H1 (cell line): ENCODE measurements around the gene USP20. TPM values are rescaled to one million over a fixed set of nuclear protein-coding genes. Genes with fewer than 3 reads are reported as not detected.

Experiments
- CTCF ChIA-PET: fragments of 300-600 bp; sonication (Branson Sonifier 250); formaldehyde crosslinking; loops from one replicate; lab custom pipeline; 2021; ENCODE audit not compliant: partially characterized antibody; lab: Charles Lee
- POLR2A ChIA-PET: fragments of 300-600 bp; sonication (Branson Sonifier 250); formaldehyde crosslinking; loops from one replicate; lab custom pipeline; 2021; ENCODE audit warnings: inconsistent platforms; ENCODE audit not compliant: partially characterized antibody; lab: Charles Lee
- DNase-seq, 2 experiments: peaks; one replicate each; pipeline versions ENCODE4 v3.0.0 to v3.0.0-alpha.2; 2010 to 2022; ENCODE audit warnings: low spot score in 2 of 2, low read depth in 1 of 2, mixed read lengths in 1 of 2
- FAIRE-seq: peaks from 2 replicates; lab custom pipeline; 2011; peaks lifted over from hg19 to GRCh38; lab: Jason Lieb, UNC
- H2AFZ ChIP-seq: 2 replicates; pipeline ENCODE4 v1.8.1; 2012; ENCODE audit warnings: low read length, inconsistent platforms
- H2AK5ac ChIP-seq: 2 replicates; pipeline ENCODE4 v1.6.1; 2013; ENCODE audit warnings: low read depth, low read length
- H2BK120ac ChIP-seq: replicated peaks from 2 replicates; pipeline ENCODE3; 2013; ENCODE audit warnings: low read depth, low read length, inconsistent platforms
- H2BK12ac ChIP-seq: 2 replicates; pipeline ENCODE4 v1.6.1; 2013; ENCODE audit warnings: low read depth, low read length
- H2BK15ac ChIP-seq: 2 replicates; pipeline ENCODE4 v1.6.1; 2013; ENCODE audit warnings: low read length
- H2BK20ac ChIP-seq: 2 replicates; pipeline ENCODE4 v1.6.1; 2013; ENCODE audit warnings: low read length
- H2BK5ac ChIP-seq: 2 replicates; pipeline ENCODE4 v1.6.1; 2013; ENCODE audit warnings: low read depth, low read length
- H3K14ac ChIP-seq: 2 replicates; pipeline ENCODE4 v1.6.1; 2013; ENCODE audit warnings: inconsistent platforms; ENCODE audit not compliant: insufficient read length
- H3K18ac ChIP-seq: 2 replicates; pipeline ENCODE4 v1.6.1; 2013; ENCODE audit warnings: low read length; ENCODE audit errors: extremely low read depth
- H3K23ac ChIP-seq: 2 replicates; pipeline ENCODE4 v1.6.1; 2013; ENCODE audit warnings: inconsistent platforms; ENCODE audit not compliant: insufficient read length
- H3K23me2 ChIP-seq: 2 replicates; pipeline ENCODE4 v1.6.1; 2013; ENCODE audit warnings: low read depth, low read length
- H3K27ac ChIP-seq: 2 replicates; pipeline ENCODE4 v1.6.1; 2011; ENCODE audit warnings: low read depth, low read length, inconsistent platforms
- H3K27me3 ChIP-seq, 4 experiments: replicated peaks in 1 of 4; 1 replicate in 1 of 4; 2 replicates in 3 of 4; pipeline versions ENCODE4 v1.6.1 to v1.8.1; 2011 to 2013; ENCODE audit warnings: low read length in 3 of 4, mild to moderate bottlenecking in 3 of 4, inconsistent platforms in 2 of 4, mixed read lengths in 2 of 4, moderate library complexity in 1 of 4; ENCODE audit not compliant: control insufficient read depth in 3 of 4, insufficient read depth in 3 of 4; ENCODE audit errors: extremely low read depth in 1 of 4
- H3K36me3 ChIP-seq, 4 experiments: 2 replicates each; pipeline versions ENCODE4 v1.6.1 to v1.8.1; 2011 to 2013; ENCODE audit warnings: mild to moderate bottlenecking in 4 of 4, low read length in 3 of 4, moderate library complexity in 2 of 4, control low read depth in 1 of 4, inconsistent platforms in 1 of 4; ENCODE audit not compliant: insufficient read depth in 4 of 4, control insufficient read depth in 2 of 4
- H3K4ac ChIP-seq: replicated peaks from 2 replicates; pipeline ENCODE3; 2013; ENCODE audit warnings: low read length, low read depth, mixed read lengths, inconsistent platforms; ENCODE audit not compliant: insufficient read length
- H3K4me1 ChIP-seq, 4 experiments: replicated peaks in 1 of 4; 1 replicate in 1 of 4; 2 replicates in 3 of 4; pipeline versions ENCODE4 v1.6.1 to v1.8.1; 2011 to 2013; ENCODE audit warnings: low read length in 3 of 4, inconsistent platforms in 2 of 4, mixed read lengths in 1 of 4; ENCODE audit not compliant: insufficient read depth in 4 of 4, control insufficient read depth in 3 of 4
- H3K4me2 ChIP-seq, 2 experiments: 2 replicates each; pipeline versions ENCODE4 v1.6.1 to v1.8.1; 2011 to 2013; ENCODE audit warnings: low read depth in 2 of 2, low read length in 2 of 2, control low read depth in 1 of 2, inconsistent platforms in 1 of 2, mild to moderate bottlenecking in 1 of 2; ENCODE audit not compliant: insufficient read depth in 1 of 2
- H3K4me3 ChIP-seq, 4 experiments: fragments of 200-600, 300-600 bp in 1 of 4; sonication (generic), shearing (Covaris generic), sonication (Bioruptor Twin) in 1 of 4; 2 replicates each; pipeline versions ENCODE4 v1.5.1 to v1.8.1; 2011 to 2016; ENCODE audit warnings: low read length in 4 of 4, low read depth in 3 of 4, control low read depth in 2 of 4, inconsistent platforms in 2 of 4, mild to moderate bottlenecking in 2 of 4, mixed read lengths in 1 of 4, moderate library complexity in 1 of 4; ENCODE audit not compliant: insufficient read depth in 2 of 4; ENCODE audit errors: extremely low read depth in 1 of 4
- H3K56ac ChIP-seq: replicated peaks from 2 replicates; pipeline ENCODE3; 2013; ENCODE audit warnings: low read depth, mild to moderate bottlenecking, mixed read lengths, low read length, inconsistent platforms; ENCODE audit not compliant: insufficient read length
- H3K79me1 ChIP-seq: 2 replicates; pipeline ENCODE4 v1.6.1; 2013; ENCODE audit warnings: low read depth, low read length, control low read depth
- H3K79me2 ChIP-seq, 2 experiments: 2 replicates each; pipeline versions ENCODE4 v1.6.1 to v1.8.1; 2012 to 2013; ENCODE audit warnings: low read length in 2 of 2, mild to moderate bottlenecking in 2 of 2, inconsistent platforms in 1 of 2; ENCODE audit not compliant: insufficient read depth in 2 of 2, control insufficient read depth in 1 of 2
- H3K9ac ChIP-seq, 4 experiments: replicated peaks in 1 of 4; 1 replicate in 1 of 4; 2 replicates in 3 of 4; pipeline versions ENCODE4 v1.6.1 to v1.8.1; 2011 to 2013; ENCODE audit warnings: low read depth in 3 of 4, low read length in 3 of 4, control low read depth in 2 of 4, mild to moderate bottlenecking in 2 of 4, moderate library complexity in 2 of 4, inconsistent platforms in 1 of 4; ENCODE audit errors: extremely low read depth in 1 of 4
- H3K9me3 ChIP-seq, 2 experiments: 2 replicates each; pipeline versions ENCODE4 v1.6.1 to v1.8.1; 2012 to 2013; ENCODE audit warnings: mild to moderate bottlenecking in 2 of 2, moderate library complexity in 2 of 2, control low read depth in 1 of 2, inconsistent platforms in 1 of 2, low read depth in 1 of 2, low read length in 1 of 2, mixed read lengths in 1 of 2; ENCODE audit not compliant: insufficient read depth in 2 of 2
- H4K20me1 ChIP-seq, 2 experiments: replicated peaks in 1 of 2; 2 replicates each; pipeline versions ENCODE3 to v1.8.1; 2011 to 2013; ENCODE audit warnings: inconsistent platforms in 2 of 2, low read length in 2 of 2, mild to moderate bottlenecking in 1 of 2; ENCODE audit not compliant: insufficient read depth in 2 of 2, control insufficient read depth in 1 of 2
- H4K5ac ChIP-seq: 2 replicates; pipeline ENCODE4 v1.6.1; 2013; ENCODE audit warnings: low read length, low read depth, mixed read lengths, inconsistent platforms; ENCODE audit not compliant: insufficient read length
- H4K8ac ChIP-seq: 2 replicates; pipeline ENCODE4 v1.8.0; 2013; ENCODE audit warnings: mild to moderate bottlenecking, moderate library complexity, low read length, inconsistent platforms; ENCODE audit not compliant: insufficient read depth; ENCODE audit errors: extremely low read depth
- H4K91ac ChIP-seq: replicated peaks from 2 replicates; pipeline ENCODE3; 2013; ENCODE audit warnings: low read length, mixed read lengths, inconsistent platforms; ENCODE audit not compliant: insufficient read length
- BCL11A ChIP-seq, 2 experiments: IDR thresholded peaks; one replicate each; pipeline ENCODE4 v1.6.1; 2011; ENCODE audit warnings: low read depth in 2 of 2, low read length in 2 of 2, mild to moderate bottlenecking in 2 of 2
- CBX5 ChIP-seq: fragments of 300-800, 300-1000 bp; sonication (generic); IDR thresholded peaks from 2 replicates; pipeline ENCODE4 v1.7.1; 2016; ENCODE audit warnings: antibody characterized with exemption, low read length, low read depth
- CEBPB ChIP-seq: IDR thresholded peaks from 2 replicates; pipeline ENCODE4 v1.6.1; 2012; ENCODE audit warnings: low read depth, low read length
- EP300 ChIP-seq, 2 experiments: IDR thresholded peaks; 1 replicate in 1 of 2; 2 replicates in 1 of 2; pipeline ENCODE4 v1.6.1; 2011 to 2012; ENCODE audit warnings: low read depth in 2 of 2, low read length in 2 of 2, mild to moderate bottlenecking in 2 of 2, borderline replicate concordance in 1 of 2, inconsistent platforms in 1 of 2, moderate library complexity in 1 of 2
- HDAC2 ChIP-seq, 2 experiments: fragments of 300-600 bp in 1 of 2; sonication (generic) in 1 of 2; IDR thresholded peaks; 2 replicates each; pipeline ENCODE4 v1.6.1; 2011 to 2012; ENCODE audit warnings: low read depth in 2 of 2, low read length in 2 of 2, mild to moderate bottlenecking in 2 of 2, moderate library complexity in 2 of 2, borderline replicate concordance in 1 of 2, inconsistent platforms in 1 of 2
- KDM1A ChIP-seq: fragments of 200-600, 300-600 bp; sonication (generic); IDR thresholded peaks from 2 replicates; pipeline ENCODE4 v1.7.1; 2016; ENCODE audit warnings: mild to moderate bottlenecking, low read length, borderline replicate concordance
- KDM4A ChIP-seq: IDR thresholded peaks from one replicate; pipeline ENCODE4 v1.7.1; 2012; ENCODE audit warnings: low read depth, mild to moderate bottlenecking, moderate library complexity, low read length, inconsistent platforms; ENCODE audit not compliant: severe bottlenecking
- NRF1 ChIP-seq: IDR thresholded peaks from 2 replicates; pipeline ENCODE4 v1.6.1; 2011; ENCODE audit warnings: mild to moderate bottlenecking, low read depth, low read length, improper control_type of control experiment
- RNF2 ChIP-seq: fragments of 200-900, 300-1000 bp; sonication (generic); IDR thresholded peaks from 2 replicates; pipeline ENCODE4 v1.7.1; 2016; ENCODE audit warnings: borderline replicate concordance, low read depth, mild to moderate bottlenecking, antibody characterized with exemption, low read length; ENCODE audit not compliant: poor library complexity, severe bottlenecking; ENCODE audit errors: missing control alignments
- SIX5 ChIP-seq: IDR thresholded peaks from 2 replicates; pipeline ENCODE4 v1.6.1; 2011; ENCODE audit warnings: mild to moderate bottlenecking, low read depth, low read length
- TEAD4 ChIP-seq: IDR thresholded peaks from 2 replicates; pipeline ENCODE4 v1.6.1; 2012; ENCODE audit warnings: low read depth, low read length, inconsistent platforms, mixed read lengths
- WGBS, 2 experiments: shearing (Covaris generic) in 1 of 2; methylation state at CpG; one replicate each; pipeline versions ENCODE4 v1.1.6 to v1.1.7; 2013 to 2015; ENCODE audit warnings: low lambda C conversion rate in 2 of 2, mixed read lengths in 2 of 2, inconsistent platforms in 1 of 2, low coverage in 1 of 2, missing lambda C conversion rate in 1 of 2; ENCODE audit not compliant: insufficient replicate concordance in 2 of 2, insufficient coverage in 1 of 2, insufficient read length in 1 of 2; ENCODE audit errors: extremely low coverage in 1 of 2, missing lambda C conversion rate in 1 of 2; 5-methylcytosine and 5-hydroxymethylcytosine counted together
- polyA plus RNA-seq, 7 experiments: library from polyadenylated mRNA; depleted of rRNA in 3 of 7; stranded (reverse) in 5 of 7; unstranded in 2 of 7; fragments of >200 nt in 5 of 7; fragments of 200-250 nt in 2 of 7; gene quantifications; 1 replicate in 5 of 7; 2 replicates in 1 of 7; 4 replicates in 1 of 7; pipeline versions ENCODE4 v1.2.1 to v1.2.3, GENCODE V29; 2011 to 2013; ENCODE audit warnings: missing spikeins in 2 of 7, mixed read lengths in 2 of 7
- total RNA-seq: library from RNA; stranded (reverse); fragmentation: NEBNext Ultra II Directional; extraction: Animal tissue kit (Norgen Biotek cat#: 25700); gene quantifications from 2 replicates; pipeline ENCODE4 v1.2.1, GENCODE V29; 2021
- TF ChIP-seq, protein P1 (sequence below): IDR thresholded peaks from 2 replicates; pipeline ENCODE4 v1.6.1; 2011; ENCODE audit warnings: low read depth, mild to moderate bottlenecking, low read length; ENCODE audit not compliant: insufficient read depth

The USP20 gene
- total and polyA plus RNA-seq, 2 of the 8 experiments (the other 6 are each of a cell fraction or from before 2014, with no cell fraction given) = 13.4 to 23.0 TPM

DNA sequence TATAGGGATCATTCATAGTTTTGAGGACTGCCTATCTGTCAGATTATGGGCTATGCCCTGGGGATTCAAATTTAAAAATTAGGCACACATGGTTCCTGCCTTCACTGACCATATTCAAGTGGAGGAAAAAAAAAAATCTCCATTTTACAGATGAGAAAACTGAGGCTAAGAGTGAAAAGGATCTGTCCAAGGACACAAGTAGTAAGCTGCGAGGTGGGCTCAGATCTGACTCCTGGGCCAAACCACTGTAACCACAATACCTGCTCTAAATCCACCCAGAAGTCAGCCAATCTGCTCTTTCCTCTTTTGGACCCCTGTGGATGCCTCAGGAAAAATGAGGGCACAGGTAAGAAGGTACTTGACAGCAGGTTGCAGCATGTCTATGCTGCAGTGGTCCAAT is 8.5 kb upstream of the USP20 start:
- peaks cover 5% of the 10 kb centered on the region; the same call in 1 of the 2 replicates for H3K23me2 ChIP-seq
- ChIA-PET CTCF (interaction anchor here (0.7 to 1.3 kb wide), 2 partner anchors 41 to 240 kb away, joined by 3 read pairs; no protein-coding TSS in a partner anchor), POLR2A (interaction anchor here (0.6 to 1.6 kb wide), 3 partner anchors 8 to 275 kb away, joined by 3 to 4 read pairs (median 3); no protein-coding TSS in a partner anchor)
- no peaks in the 10 kb centered on the region for H3K9me3 ChIP-seq
- H3K9ac ChIP-seq = no peak overlapping the region
- no peak overlapping the region for H3K4ac ChIP-seq
- H2BK120ac ChIP-seq = no peak overlapping the region
- no peak overlapping the region for H2AFZ ChIP-seq
- H3K36me3 ChIP-seq = peaks cover 20 to 43% (median 32%) of the 10 kb centered on the region in 4 experiments
- no peak overlapping the region for H3K14ac ChIP-seq
- FAIRE-seq = no peak
- H4K5ac ChIP-seq = no peak overlapping the region
- no peaks in the 10 kb centered on the region; a peak in 1 of 7 replicates for H3K27me3 ChIP-seq
- no peak overlapping the region for H4K91ac ChIP-seq
- H3K79me2 ChIP-seq = peaks cover 0 to 11% of the 10 kb centered on the region in 2 experiments; a peak in 2 of 4 replicates
- no peak overlapping the region for H3K27ac ChIP-seq
- H2BK20ac ChIP-seq = no peak overlapping the region
- WGBS, 2 experiments = 92% methylated on average over 1 of the region's 1 CpG; no CpG with 5 or more reads in 1 of the 2 experiments
- no peak overlapping the region for H2BK5ac ChIP-seq
- peaks cover 2 to 6% of the 10 kb centered on the region in 2 experiments for H4K20me1 ChIP-seq
- no peak overlapping the region for H3K56ac ChIP-seq
- no peak overlapping the region for H2BK15ac ChIP-seq
- no peak overlapping the region for H3K4me3 ChIP-seq
- H3K4me2 ChIP-seq = no peak overlapping the region
- no peak overlapping the region for H2AK5ac ChIP-seq
- H3K23ac ChIP-seq = no peak overlapping the region
- no peak overlapping the region for H4K8ac ChIP-seq
- no peak overlapping the region for H3K18ac ChIP-seq
- H2BK12ac ChIP-seq = no peak overlapping the region
- H3K79me1 ChIP-seq = peaks cover 6% of the 10 kb centered on the region
- DNase-seq = no peak
- peaks cover 0 to 5% (median 4%) of the 10 kb centered on the region in 4 experiments; a peak in 5 of 7 replicates for H3K4me1 ChIP-seq
- TF ChIP-seq RNF2 = no peak
- no peak for TF ChIP-seq NRF1
- no peak for TF ChIP-seq KDM1A
- TF ChIP-seq BCL11A (IDR thresholded peaks at IDR 0.05; ENCODE audit: low read depth in 2 of 2, low read length in 2 of 2) = no peak
- TF ChIP-seq, protein P1, sequence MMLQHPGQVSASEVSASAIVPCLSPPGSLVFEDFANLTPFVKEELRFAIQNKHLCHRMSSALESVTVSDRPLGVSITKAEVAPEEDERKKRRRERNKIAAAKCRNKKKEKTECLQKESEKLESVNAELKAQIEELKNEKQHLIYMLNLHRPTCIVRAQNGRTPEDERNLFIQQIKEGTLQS = no peak
- TF ChIP-seq TEAD4 = no peak
- no peak for TF ChIP-seq SIX5
- TF ChIP-seq EP300 (IDR thresholded peaks at IDR 0.05; ENCODE audit: borderline replicate concordance in 1 of 2, low read depth in 2 of 2, low read length in 2 of 2) = no peak
- no peak for TF ChIP-seq HDAC2 (IDR thresholded peaks at IDR 0.05; ENCODE audit: borderline replicate concordance in 1 of 2, low read depth in 2 of 2, low read length in 2 of 2)
- TF ChIP-seq CEBPB = no peak
- no peak for TF ChIP-seq CBX5
- no peak for TF ChIP-seq KDM4A
